GM19397 (cell line): ENCODE data around the gene ZNF438.
A peak's percentile ranks its signal among the peaks of the same experiment; 100 is the strongest.
"Not testable (repeated sequence)": the region's sequence is repeated elsewhere in the genome, so short reads cannot be mapped to it uniquely, and the experiment has no call there.

ENCODE experiments used
- ATAC-seq: cut with Tn5 transposase; IDR thresholded peaks from one replicate; pipeline ENCODE4 v1.9.1; 2021; ENCODE audit warnings: mild to moderate bottlenecking, moderate library complexity; ENCODE audit not compliant: unreplicated experiment

The ZNF438 gene

GRCh38 chr10:31031558-31032257, at the start of gene ZNF438:
TSS of gene ZNF438 (minus strand) at chr10:31031865. CDS start at chr10:30877034, 154,831 bp downstream.
- ATAC-seq = peak; percentile 88

GRCh38 chr10:31076610-31076988, 44.9 kb upstream of the ZNF438 start:
- ATAC-seq = no peak

GRCh38 chr10:31075881-31076609, 44.4 kb upstream of the ZNF438 start:
- ATAC-seq = no peak

- no peak for ATAC-seq
These were observed 43.8 kb upstream of the ZNF438 start for GRCh38 chr10:31075434-31075833.

- ATAC-seq = no peak
These were observed 43.0 kb upstream of the ZNF438 start for GRCh38 chr10:31074722-31075086.

- no peak for ATAC-seq
These were observed 42.5 kb upstream of the ZNF438 start for GRCh38 chr10:31073996-31074721.

- ATAC-seq = no peak
These were observed 41.5 kb upstream of the ZNF438 start for GRCh38 chr10:31073211-31073610.

- ATAC-seq = no peak
These were observed 40.8 kb upstream of the ZNF438 start for GRCh38 chr10:31072451-31072850.

- no peak for ATAC-seq
These were observed 39.8 kb upstream of the ZNF438 start for GRCh38 chr10:31071232-31072005.

GRCh38 chr10:31070691-31071090, 39.0 kb upstream of the ZNF438 start:
- no peak for ATAC-seq

- no peak for ATAC-seq
These were observed 38.4 kb upstream of the ZNF438 start for GRCh38 chr10:31070025-31070424.

GRCh38 chr10:31069411-31069810, 37.7 kb upstream of the ZNF438 start:
- no peak for ATAC-seq

- no peak for ATAC-seq
These were observed 32.7 kb upstream of the ZNF438 start for GRCh38 chr10:31064348-31064747.

GRCh38 chr10:31063841-31064240, 32.2 kb upstream of the ZNF438 start:
- ATAC-seq = no peak

- no peak for ATAC-seq
These were observed 31.2 kb upstream of the ZNF438 start for GRCh38 chr10:31062856-31063255.

- ATAC-seq = no peak
These were observed 30.3 kb upstream of the ZNF438 start for GRCh38 chr10:31061941-31062340.

- ATAC-seq = no peak
These were observed 27.4 kb upstream of the ZNF438 start for GRCh38 chr10:31058795-31059703.

- not testable (repeated sequence) for ATAC-seq
These were observed 25.0 kb upstream of the ZNF438 start for GRCh38 chr10:31056678-31057077.

- no peak for ATAC-seq
These were observed 24.0 kb upstream of the ZNF438 start for GRCh38 chr10:31055573-31056251.
